Panc1 (cell line): ENCODE data around the gene RGS5. TPM values are rescaled to one million over a fixed set of nuclear protein-coding genes. Genes with fewer than 3 reads are reported as not detected.

Source experiments
- ATAC-seq: fragments of 200-7000 bp; cut with Tn5 transposase; 2 replicates; pipeline ENCODE4 v1.9.1; 2020; ENCODE audit warnings: mild to moderate bottlenecking, moderate library complexity
- BruUV-seq: library from RNA; stranded (reverse); fragments of 400-500 nt; replicated peaks from 2 replicates; lab custom pipeline; 2021; lab: Mats Ljungman, UMichigan
- CTCF ChIA-PET: fragments of 300-600 bp; sonication (Branson Sonifier 250); formaldehyde crosslinking; loops from one replicate; lab custom pipeline; 2022; ENCODE audit warnings: antibody characterized with exemption; lab: Charles Lee
- POLR2A ChIA-PET: fragments of 300-600 bp; sonication (Branson Sonifier 250); formaldehyde crosslinking; loops from one replicate; lab custom pipeline; 2022; ENCODE audit warnings: antibody characterized with exemption; lab: Charles Lee
- DNase-seq: peaks from one replicate; pipeline ENCODE4 v3.0.0-alpha.2; 2010; ENCODE audit warnings: low read depth, low spot score
- H3K27ac ChIP-seq: 2 replicates; pipeline ENCODE4 v1.5.1; 2011; ENCODE audit warnings: mild to moderate bottlenecking, low read length, inconsistent platforms
- H3K27me3 ChIP-seq: fragments of 200-500 bp; sonication (Bioruptor generic); 2 replicates; pipeline ENCODE4 v1.6.0; 2014; ENCODE audit warnings: low read length, inconsistent platforms; ENCODE audit not compliant: control insufficient read depth, insufficient read depth
- H3K36me3 ChIP-seq: fragments of 200-500 bp; sonication (Bioruptor generic); 2 replicates; pipeline ENCODE4 v1.5.1; 2014; ENCODE audit warnings: inconsistent platforms, mild to moderate bottlenecking, low read length, moderate library complexity; ENCODE audit not compliant: control insufficient read depth, insufficient read depth
- H3K4me1 ChIP-seq: 2 replicates; pipeline ENCODE4 v1.5.1; 2011; ENCODE audit warnings: inconsistent platforms, mild to moderate bottlenecking, low read length, moderate library complexity; ENCODE audit not compliant: control insufficient read depth, insufficient read depth
- H3K4me3 ChIP-seq, 2 experiments: 2 replicates each; pipeline ENCODE4 v1.5.1; 2011 to 2012; ENCODE audit warnings: low read depth in 2 of 2, low read length in 2 of 2, mild to moderate bottlenecking in 2 of 2, inconsistent platforms in 1 of 2, moderate library complexity in 1 of 2
- H3K9me3 ChIP-seq: fragments of 200-500 bp; sonication (Bioruptor generic); 2 replicates; pipeline ENCODE4 v1.5.1; 2014; ENCODE audit warnings: low read depth, mild to moderate bottlenecking, inconsistent platforms, low read length, moderate library complexity; ENCODE audit not compliant: control insufficient read depth, insufficient read depth
- POLR2AphosphoS5 ChIP-seq: IDR thresholded peaks from 2 replicates; pipeline ENCODE4 v1.6.1; 2012; ENCODE audit warnings: mild to moderate bottlenecking, low read depth, low read length, moderate library complexity
- SIN3A ChIP-seq: IDR thresholded peaks from 2 replicates; pipeline ENCODE4 v1.6.1; 2012; ENCODE audit warnings: low read depth, mild to moderate bottlenecking, low read length, moderate library complexity, borderline replicate concordance; ENCODE audit not compliant: insufficient read depth
- TCF7L2 ChIP-seq: IDR thresholded peaks from 2 replicates; pipeline ENCODE4 v1.6.1; 2011; ENCODE audit warnings: mild to moderate bottlenecking, low read depth, low read length, inconsistent platforms
- in situ Hi-C: cut with HindIII; loops from 2 replicates; pipeline ENCODE4 v1.10.0; 2016; ENCODE audit warnings: low sequenced_read_pairs, low pct_unique_long_range_greater_than_20kb
- intact Hi-C: fragments of 100-400 bp; cut with micrococcal nuclease; formaldehyde crosslinking; loops from one replicate; pipeline ENCODE4 v1.10.0; 2022; ENCODE audit not compliant: unreplicated experiment
- total RNA-seq: library from RNA; stranded (reverse); gene quantifications from one replicate; pipeline ENCODE4 v1.2.1, GENCODE V29; 2021; ENCODE audit not compliant: unreplicated experiment
- TF ChIP-seq, protein P1 (sequence below), 2 experiments: IDR thresholded peaks; 2 replicates each; pipeline ENCODE4 v1.6.1; 2011 to 2012; ENCODE audit warnings: low read depth in 2 of 2, control low read depth in 1 of 2, low read length in 1 of 2, mild to moderate bottlenecking in 1 of 2, moderate library complexity in 1 of 2; ENCODE audit not compliant: insufficient read depth in 1 of 2
- TF ChIP-seq, protein P2 (sequence below): fragments of 450-650 bp; IDR thresholded peaks from 2 replicates; pipeline ENCODE4 v1.5.1; 2017; ENCODE audit warnings: mild to moderate bottlenecking

RGS5 gene
- total RNA-seq, 1 experiment from 2014 or later: 1.5 TPM

DNA sequence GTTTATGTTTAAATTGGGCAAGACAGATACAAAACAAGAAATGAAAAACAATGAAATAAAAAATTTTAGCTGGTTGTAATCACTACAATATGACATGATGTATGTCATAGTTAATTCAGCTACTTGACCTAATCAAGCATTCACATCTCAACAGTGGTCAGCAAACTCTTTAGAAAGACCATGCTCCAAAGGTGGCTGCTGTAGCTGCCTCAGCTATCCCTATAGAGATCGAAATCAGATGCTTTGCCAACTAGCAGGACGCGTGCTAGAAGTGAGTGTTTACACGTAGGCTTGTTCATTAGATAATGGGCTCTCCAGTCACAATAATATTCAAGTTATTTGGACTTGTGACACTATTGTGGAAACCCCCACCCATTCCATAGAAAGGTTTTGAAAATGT lies 25.9 kb downstream of the RGS5 start:
- CTCF ChIA-PET: no interaction called here
- ATAC-seq (no peak), DNase-seq (no peak)
- H3K4me3 ChIP-seq: no peak overlapping the region
- POLR2A ChIA-PET: no interaction called here
- H3K4me1 ChIP-seq: 0 out of 2 replicates have a peak, but pooled peaks cover 3% of the 10 kb centered on the region
- no TSS peak for BruUV-seq
- intact Hi-C loops: loop anchor here (10.0 kb wide), 1 partner anchor 138 kb away; no protein-coding TSS in a partner anchor
- H3K27me3 ChIP-seq: no peaks in the 10 kb centered on the region; the same call in 1 of the 2 replicates
- no peak overlapping the region for H3K27ac ChIP-seq
- in situ Hi-C loops: no loop called here
- no peaks in the 10 kb centered on the region for H3K9me3 ChIP-seq
- TF ChIP-seq, protein P1, sequence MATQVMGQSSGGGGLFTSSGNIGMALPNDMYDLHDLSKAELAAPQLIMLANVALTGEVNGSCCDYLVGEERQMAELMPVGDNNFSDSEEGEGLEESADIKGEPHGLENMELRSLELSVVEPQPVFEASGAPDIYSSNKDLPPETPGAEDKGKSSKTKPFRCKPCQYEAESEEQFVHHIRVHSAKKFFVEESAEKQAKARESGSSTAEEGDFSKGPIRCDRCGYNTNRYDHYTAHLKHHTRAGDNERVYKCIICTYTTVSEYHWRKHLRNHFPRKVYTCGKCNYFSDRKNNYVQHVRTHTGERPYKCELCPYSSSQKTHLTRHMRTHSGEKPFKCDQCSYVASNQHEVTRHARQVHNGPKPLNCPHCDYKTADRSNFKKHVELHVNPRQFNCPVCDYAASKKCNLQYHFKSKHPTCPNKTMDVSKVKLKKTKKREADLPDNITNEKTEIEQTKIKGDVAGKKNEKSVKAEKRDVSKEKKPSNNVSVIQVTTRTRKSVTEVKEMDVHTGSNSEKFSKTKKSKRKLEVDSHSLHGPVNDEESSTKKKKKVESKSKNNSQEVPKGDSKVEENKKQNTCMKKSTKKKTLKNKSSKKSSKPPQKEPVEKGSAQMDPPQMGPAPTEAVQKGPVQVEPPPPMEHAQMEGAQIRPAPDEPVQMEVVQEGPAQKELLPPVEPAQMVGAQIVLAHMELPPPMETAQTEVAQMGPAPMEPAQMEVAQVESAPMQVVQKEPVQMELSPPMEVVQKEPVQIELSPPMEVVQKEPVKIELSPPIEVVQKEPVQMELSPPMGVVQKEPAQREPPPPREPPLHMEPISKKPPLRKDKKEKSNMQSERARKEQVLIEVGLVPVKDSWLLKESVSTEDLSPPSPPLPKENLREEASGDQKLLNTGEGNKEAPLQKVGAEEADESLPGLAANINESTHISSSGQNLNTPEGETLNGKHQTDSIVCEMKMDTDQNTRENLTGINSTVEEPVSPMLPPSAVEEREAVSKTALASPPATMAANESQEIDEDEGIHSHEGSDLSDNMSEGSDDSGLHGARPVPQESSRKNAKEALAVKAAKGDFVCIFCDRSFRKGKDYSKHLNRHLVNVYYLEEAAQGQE (IDR thresholded peaks at IDR 0.05; ENCODE audit: insufficient read depth in 1 of 2, low read depth in 2 of 2, low read length in 1 of 2): no peak
- no peak for TF ChIP-seq POLR2AphosphoS5
- TF ChIP-seq, protein P2, sequence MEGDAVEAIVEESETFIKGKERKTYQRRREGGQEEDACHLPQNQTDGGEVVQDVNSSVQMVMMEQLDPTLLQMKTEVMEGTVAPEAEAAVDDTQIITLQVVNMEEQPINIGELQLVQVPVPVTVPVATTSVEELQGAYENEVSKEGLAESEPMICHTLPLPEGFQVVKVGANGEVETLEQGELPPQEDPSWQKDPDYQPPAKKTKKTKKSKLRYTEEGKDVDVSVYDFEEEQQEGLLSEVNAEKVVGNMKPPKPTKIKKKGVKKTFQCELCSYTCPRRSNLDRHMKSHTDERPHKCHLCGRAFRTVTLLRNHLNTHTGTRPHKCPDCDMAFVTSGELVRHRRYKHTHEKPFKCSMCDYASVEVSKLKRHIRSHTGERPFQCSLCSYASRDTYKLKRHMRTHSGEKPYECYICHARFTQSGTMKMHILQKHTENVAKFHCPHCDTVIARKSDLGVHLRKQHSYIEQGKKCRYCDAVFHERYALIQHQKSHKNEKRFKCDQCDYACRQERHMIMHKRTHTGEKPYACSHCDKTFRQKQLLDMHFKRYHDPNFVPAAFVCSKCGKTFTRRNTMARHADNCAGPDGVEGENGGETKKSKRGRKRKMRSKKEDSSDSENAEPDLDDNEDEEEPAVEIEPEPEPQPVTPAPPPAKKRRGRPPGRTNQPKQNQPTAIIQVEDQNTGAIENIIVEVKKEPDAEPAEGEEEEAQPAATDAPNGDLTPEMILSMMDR: no peak
- no peak for TF ChIP-seq SIN3A
- no peak for TF ChIP-seq TCF7L2
- H3K36me3 ChIP-seq: no peaks in the 10 kb centered on the region

DNA sequence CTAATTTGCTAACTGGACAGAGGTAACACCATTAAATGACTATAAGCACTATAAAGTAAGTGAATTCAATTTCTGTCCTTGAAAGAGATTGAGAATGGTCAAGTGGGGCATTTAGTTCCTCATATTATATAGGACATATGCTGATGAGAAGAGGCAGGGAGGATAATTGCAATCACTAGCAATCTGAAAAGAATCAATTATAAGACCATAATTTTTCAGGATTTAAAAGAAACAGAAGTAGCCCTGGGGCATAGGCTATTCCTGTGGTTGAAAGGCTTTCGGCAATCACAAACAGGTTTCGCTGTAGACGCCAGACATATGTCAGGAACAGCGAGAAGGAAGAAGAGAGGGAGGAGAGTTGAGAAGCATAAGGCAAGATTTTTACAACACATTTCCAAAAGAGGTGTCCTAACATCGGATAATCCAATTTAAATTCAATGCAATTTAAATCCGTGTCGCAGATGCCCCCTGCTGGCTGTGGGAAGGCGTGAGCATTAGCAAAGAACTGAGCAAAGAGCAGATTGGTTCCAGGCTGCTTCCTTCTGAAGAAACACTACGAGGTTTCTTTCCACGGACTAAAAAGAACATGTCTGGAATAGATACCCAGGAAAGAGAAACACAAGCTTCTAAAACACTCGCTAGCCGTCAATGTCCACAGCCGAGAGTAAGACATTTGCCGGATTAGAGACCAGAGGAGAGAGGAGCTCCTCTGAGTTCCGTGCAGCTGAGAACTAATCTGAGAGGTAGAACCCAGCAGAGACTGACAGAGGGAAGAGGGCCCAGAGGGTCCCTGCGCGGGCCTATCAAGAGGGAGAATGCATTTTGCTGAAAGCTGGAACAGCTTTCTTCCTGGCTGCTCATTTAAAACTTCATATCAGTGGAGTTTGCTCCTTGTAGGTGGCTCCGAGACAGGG lies 27.9 kb downstream of the RGS5 start:
- Histone ChIP-seq H3K27ac (no peak overlapping the region), H3K27me3 (no peaks in the 10 kb centered on the region), H3K4me1 (0 out of 2 replicates have a peak, but pooled peaks cover 3% of the 10 kb centered on the region), H3K36me3 (no peaks in the 10 kb centered on the region), H3K4me3 (peak overlapping the region in 1 of 2 experiments; percentile 27; a peak in 2 of 4 replicates), H3K9me3 (no peaks in the 10 kb centered on the region)
- ChIA-PET POLR2A (no interaction called here), CTCF (interaction anchor here (1.1 kb wide), 1 partner anchor 321 kb away, joined by 6 read pairs; no protein-coding TSS in a partner anchor)
- intact Hi-C loops: loop anchor here (2.0 to 10.0 kb wide), 3 partner anchors 104 to 328 kb away; no protein-coding TSS in a partner anchor
- DNase-seq (no peak), ATAC-seq (peak; percentile 87)
- in situ Hi-C loops: no loop called here
- TF ChIP-seq, protein P2: peak; percentile 93
- no peak for TF ChIP-seq TCF7L2
- BruUV-seq: no TSS peak
